ENCODE results near the gene RBM38. TPM values are rescaled to one million over a fixed set of nuclear protein-coding genes. Genes with fewer than 3 reads are reported as not detected.

The RBM38 gene
- total RNA-seq, 4 donors from 2014 or later: 11.0 to 16.0 (median 12.0) TPM

- DNase-seq: no peak
- H3K27me3 ChIP-seq: no peaks in the 10 kb centered on the region
- intact Hi-C loops (cut with DNase I): no loop called here
- no peaks in the 10 kb centered on the region for H3K9me3 ChIP-seq
- H3K4me1 ChIP-seq: no peaks in the 10 kb centered on the region
- H3K27ac ChIP-seq: no peak overlapping the region
- WGBS, 2 donors: 79 to 81% methylated on average over 13 of the region's 13 CpGs
- no peak overlapping the region for H3K4me3 ChIP-seq (replicated peaks in 1 of 3)
- peaks cover 5% of the 10 kb centered on the region in 2 donors for H3K36me3 ChIP-seq
- TF ChIP-seq CTCF (IDR thresholded peaks at IDR 0.05): no peak
- TF ChIP-seq POLR2A (IDR thresholded peaks at IDR 0.05): no peak
Measured at GRCh38 chr20:57398901-57399535, 7.8 kb downstream of the RBM38 start.

GRCh38 chr20:57399587-57400155 lies 8.5 kb downstream of the RBM38 start:
- Histone ChIP-seq H3K9me3 (no peaks in the 10 kb centered on the region), H3K27me3 (no peaks in the 10 kb centered on the region), H3K4me1 (no peaks in the 10 kb centered on the region), H3K36me3 (peaks cover 5 to 9% of the 10 kb centered on the region in 2 donors), H3K27ac (no peak overlapping the region), H3K4me3 (replicated peaks in 1 of 3) (no peak overlapping the region)
- DNase-seq: no peak
- intact Hi-C loops (cut with DNase I): no loop called here
- no peak for TF ChIP-seq CTCF (IDR thresholded peaks at IDR 0.05)
- no peak for TF ChIP-seq POLR2A (IDR thresholded peaks at IDR 0.05)
- WGBS, 2 donors: 67 to 85% methylated on average over 17 to 20 of the region's 21 CpGs

GRCh38 chr20:57400231-57400701 lies 9.1 kb downstream of the RBM38 start:
- DNase-seq: no peak
- TF ChIP-seq POLR2A (IDR thresholded peaks at IDR 0.05): no peak
- peaks cover 5 to 9% of the 10 kb centered on the region in 2 donors for H3K36me3 ChIP-seq
- H3K4me1 ChIP-seq: no peaks in the 10 kb centered on the region
- H3K27ac ChIP-seq: no peak overlapping the region
- H3K9me3 ChIP-seq: no peaks in the 10 kb centered on the region
- H3K27me3 ChIP-seq: no peaks in the 10 kb centered on the region
- no peak overlapping the region for H3K4me3 ChIP-seq (replicated peaks in 1 of 3)
- 85 to 90% methylated on average over 9 to 11 of the region's 11 CpGs for WGBS, 2 donors
- intact Hi-C loops (cut with DNase I): no loop called here

GRCh38 chr20:57400821-57401564 lies 9.8 kb downstream of the RBM38 start:
- 92 to 95% methylated on average over 16 to 17 of the region's 21 CpGs for WGBS, 2 donors
- intact Hi-C loops (cut with DNase I): no loop called here
- Histone ChIP-seq H3K27me3 (no peaks in the 10 kb centered on the region), H3K27ac (no peak overlapping the region), H3K4me3 (replicated peaks in 1 of 3) (no peak overlapping the region), H3K4me1 (no peaks in the 10 kb centered on the region), H3K36me3 (peaks cover 5 to 9% of the 10 kb centered on the region in 2 donors), H3K9me3 (no peaks in the 10 kb centered on the region)
- TF ChIP-seq CTCF (IDR thresholded peaks at IDR 0.05) (no peak), POLR2A (IDR thresholded peaks at IDR 0.05) (no peak)
- no peak for DNase-seq

- DNase-seq: no peak
- Histone ChIP-seq H3K36me3 (peaks cover 5 to 9% of the 10 kb centered on the region in 2 donors), H3K4me1 (no peaks in the 10 kb centered on the region), H3K27ac (no peak overlapping the region), H3K4me3 (replicated peaks in 1 of 3) (no peak overlapping the region), H3K27me3 (no peaks in the 10 kb centered on the region), H3K9me3 (no peaks in the 10 kb centered on the region)
- TF ChIP-seq CTCF (IDR thresholded peaks at IDR 0.05) (no peak), POLR2A (IDR thresholded peaks at IDR 0.05) (no peak)
- intact Hi-C loops (cut with DNase I): no loop called here
- WGBS, 2 donors: 93 to 98% methylated on average over 7 of the region's 7 CpGs
Measured at GRCh38 chr20:57401565-57401918, 10.3 kb downstream of the RBM38 start.

All from thyroid gland (tissue), 4 donors.